ENCODE results near the gene OLFM1. TPM values are rescaled to one million over a fixed set of nuclear protein-coding genes. Genes with fewer than 3 reads are reported as not detected.

OLFM1 gene
- total RNA-seq, 1 donor from 2014 or later, result 2.8 TPM

GRCh38 chr9:135093911-135094584, 6.6 kb downstream of the OLFM1 start:
- Mint-ChIP-seq H3K9me3 (ENCODE audit: low read depth) (no peaks in the 10 kb centered on the region), H3K36me3 (ENCODE audit: low read depth) (no peaks in the 10 kb centered on the region), H3K4me1 (ENCODE audit: low read depth) (no peaks in the 10 kb centered on the region), H3K4me3 (ENCODE audit: unreplicated experiment) (no peak overlapping the region), H3K27ac (ENCODE audit: unreplicated experiment) (no peak overlapping the region), H3K27me3 (ENCODE audit: low read depth) (peaks cover 54% of the 10 kb centered on the region)
- no peak for DNase-seq (ENCODE audit: low spot score)
- no peak for TF ChIP-seq CTCF (IDR thresholded peaks at IDR 0.05)

GRCh38 chr9:135095470-135096407, 8.3 kb downstream of the OLFM1 start:
- Mint-ChIP-seq H3K27me3 (ENCODE audit: low read depth) (peaks cover 48% of the 10 kb centered on the region), H3K4me3 (ENCODE audit: unreplicated experiment) (no peak overlapping the region), H3K27ac (ENCODE audit: unreplicated experiment) (no peak overlapping the region), H3K36me3 (ENCODE audit: low read depth) (no peaks in the 10 kb centered on the region), H3K4me1 (ENCODE audit: low read depth) (no peaks in the 10 kb centered on the region), H3K9me3 (ENCODE audit: low read depth) (no peaks in the 10 kb centered on the region)
- no peak for DNase-seq (ENCODE audit: low spot score)
- TF ChIP-seq CTCF (IDR thresholded peaks at IDR 0.05), result no peak

- no peak overlapping the region for H3K27ac Mint-ChIP-seq (ENCODE audit: unreplicated experiment)
- no peaks in the 10 kb centered on the region for H3K9me3 Mint-ChIP-seq (ENCODE audit: low read depth)
- no peak for TF ChIP-seq CTCF (IDR thresholded peaks at IDR 0.05)
- H3K4me1 Mint-ChIP-seq (ENCODE audit: low read depth), result no peaks in the 10 kb centered on the region
- no peaks in the 10 kb centered on the region for H3K36me3 Mint-ChIP-seq (ENCODE audit: low read depth)
- H3K27me3 Mint-ChIP-seq (ENCODE audit: low read depth), result peaks cover 53% of the 10 kb centered on the region
- H3K4me3 Mint-ChIP-seq (ENCODE audit: unreplicated experiment), result no peak overlapping the region
- DNase-seq (ENCODE audit: low spot score), result no peak
These were observed 9.0 kb downstream of the OLFM1 start for GRCh38 chr9:135096408-135096895.

- H3K27ac Mint-ChIP-seq (ENCODE audit: unreplicated experiment), result no peak overlapping the region
- no peak for DNase-seq (ENCODE audit: low spot score)
- H3K4me1 Mint-ChIP-seq (ENCODE audit: low read depth), result no peaks in the 10 kb centered on the region
- H3K27me3 Mint-ChIP-seq (ENCODE audit: low read depth), result peaks cover 43% of the 10 kb centered on the region
- H3K36me3 Mint-ChIP-seq (ENCODE audit: low read depth), result no peaks in the 10 kb centered on the region
- no peaks in the 10 kb centered on the region for H3K9me3 Mint-ChIP-seq (ENCODE audit: low read depth)
- TF ChIP-seq CTCF (IDR thresholded peaks at IDR 0.05), result no peak
- H3K4me3 Mint-ChIP-seq (ENCODE audit: unreplicated experiment), result no peak overlapping the region
These were observed 11.1 kb downstream of the OLFM1 start for GRCh38 chr9:135098400-135099105.

- Mint-ChIP-seq H3K27ac (ENCODE audit: unreplicated experiment) (no peak overlapping the region), H3K9me3 (ENCODE audit: low read depth) (no peaks in the 10 kb centered on the region), H3K4me1 (ENCODE audit: low read depth) (peaks cover 4% of the 10 kb centered on the region), H3K36me3 (ENCODE audit: low read depth) (peaks cover 2% of the 10 kb centered on the region), H3K27me3 (ENCODE audit: low read depth) (peaks cover 40% of the 10 kb centered on the region), H3K4me3 (ENCODE audit: unreplicated experiment) (no peak overlapping the region)
- no peak for DNase-seq (ENCODE audit: low spot score)
- TF ChIP-seq CTCF (IDR thresholded peaks at IDR 0.05), result no peak
These were observed 12.1 kb downstream of the OLFM1 start for GRCh38 chr9:135099574-135099973.
